ENCODE data around the gene HNRNPA3.

DNA sequence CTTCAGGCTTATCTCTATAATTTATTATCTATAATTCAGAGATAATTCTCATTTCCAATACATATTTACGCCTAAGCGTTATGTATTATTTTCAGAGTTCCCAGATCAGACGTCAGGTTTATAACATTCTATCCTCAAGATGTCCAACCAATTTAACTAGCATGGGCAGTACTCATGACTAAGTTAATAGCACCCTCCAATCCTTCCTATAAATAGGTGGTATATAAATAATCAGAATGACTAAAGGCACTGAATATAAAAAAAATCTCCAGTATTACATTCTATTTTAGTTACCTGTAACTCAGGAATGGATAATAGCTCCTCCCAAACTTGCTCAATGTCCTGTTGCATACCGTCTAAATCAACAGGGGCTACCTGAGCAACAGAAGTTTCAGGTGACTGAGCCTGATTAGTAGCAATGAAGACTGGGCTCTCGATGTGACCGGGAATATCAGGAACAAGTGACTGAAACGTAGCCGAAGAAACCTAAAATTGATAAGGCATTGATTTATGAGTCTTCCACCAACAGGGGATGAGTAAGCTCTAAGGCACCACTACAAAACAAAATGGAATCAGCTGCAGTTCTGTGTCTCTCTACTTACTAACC is 19.6 kb downstream of the HNRNPA3 start:
- TF ChIP-seq, protein P1, sequence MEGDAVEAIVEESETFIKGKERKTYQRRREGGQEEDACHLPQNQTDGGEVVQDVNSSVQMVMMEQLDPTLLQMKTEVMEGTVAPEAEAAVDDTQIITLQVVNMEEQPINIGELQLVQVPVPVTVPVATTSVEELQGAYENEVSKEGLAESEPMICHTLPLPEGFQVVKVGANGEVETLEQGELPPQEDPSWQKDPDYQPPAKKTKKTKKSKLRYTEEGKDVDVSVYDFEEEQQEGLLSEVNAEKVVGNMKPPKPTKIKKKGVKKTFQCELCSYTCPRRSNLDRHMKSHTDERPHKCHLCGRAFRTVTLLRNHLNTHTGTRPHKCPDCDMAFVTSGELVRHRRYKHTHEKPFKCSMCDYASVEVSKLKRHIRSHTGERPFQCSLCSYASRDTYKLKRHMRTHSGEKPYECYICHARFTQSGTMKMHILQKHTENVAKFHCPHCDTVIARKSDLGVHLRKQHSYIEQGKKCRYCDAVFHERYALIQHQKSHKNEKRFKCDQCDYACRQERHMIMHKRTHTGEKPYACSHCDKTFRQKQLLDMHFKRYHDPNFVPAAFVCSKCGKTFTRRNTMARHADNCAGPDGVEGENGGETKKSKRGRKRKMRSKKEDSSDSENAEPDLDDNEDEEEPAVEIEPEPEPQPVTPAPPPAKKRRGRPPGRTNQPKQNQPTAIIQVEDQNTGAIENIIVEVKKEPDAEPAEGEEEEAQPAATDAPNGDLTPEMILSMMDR (IDR thresholded peaks at IDR 0.05; ENCODE audit: poor library complexity, severe bottlenecking) = no peak
- TF ChIP-seq MXI1 (conservative IDR thresholded peaks at IDR 0.05; ENCODE audit: poor library complexity, severe bottlenecking) (no peak), EZH2 (IDR thresholded peaks at IDR 0.05; ENCODE audit: borderline replicate concordance, insufficient read depth, low read length, poor library complexity, severe bottlenecking) (no peak), SMC3 (conservative IDR thresholded peaks at IDR 0.05; ENCODE audit: poor library complexity) (no peak)
- TF ChIP-seq, protein P2, sequence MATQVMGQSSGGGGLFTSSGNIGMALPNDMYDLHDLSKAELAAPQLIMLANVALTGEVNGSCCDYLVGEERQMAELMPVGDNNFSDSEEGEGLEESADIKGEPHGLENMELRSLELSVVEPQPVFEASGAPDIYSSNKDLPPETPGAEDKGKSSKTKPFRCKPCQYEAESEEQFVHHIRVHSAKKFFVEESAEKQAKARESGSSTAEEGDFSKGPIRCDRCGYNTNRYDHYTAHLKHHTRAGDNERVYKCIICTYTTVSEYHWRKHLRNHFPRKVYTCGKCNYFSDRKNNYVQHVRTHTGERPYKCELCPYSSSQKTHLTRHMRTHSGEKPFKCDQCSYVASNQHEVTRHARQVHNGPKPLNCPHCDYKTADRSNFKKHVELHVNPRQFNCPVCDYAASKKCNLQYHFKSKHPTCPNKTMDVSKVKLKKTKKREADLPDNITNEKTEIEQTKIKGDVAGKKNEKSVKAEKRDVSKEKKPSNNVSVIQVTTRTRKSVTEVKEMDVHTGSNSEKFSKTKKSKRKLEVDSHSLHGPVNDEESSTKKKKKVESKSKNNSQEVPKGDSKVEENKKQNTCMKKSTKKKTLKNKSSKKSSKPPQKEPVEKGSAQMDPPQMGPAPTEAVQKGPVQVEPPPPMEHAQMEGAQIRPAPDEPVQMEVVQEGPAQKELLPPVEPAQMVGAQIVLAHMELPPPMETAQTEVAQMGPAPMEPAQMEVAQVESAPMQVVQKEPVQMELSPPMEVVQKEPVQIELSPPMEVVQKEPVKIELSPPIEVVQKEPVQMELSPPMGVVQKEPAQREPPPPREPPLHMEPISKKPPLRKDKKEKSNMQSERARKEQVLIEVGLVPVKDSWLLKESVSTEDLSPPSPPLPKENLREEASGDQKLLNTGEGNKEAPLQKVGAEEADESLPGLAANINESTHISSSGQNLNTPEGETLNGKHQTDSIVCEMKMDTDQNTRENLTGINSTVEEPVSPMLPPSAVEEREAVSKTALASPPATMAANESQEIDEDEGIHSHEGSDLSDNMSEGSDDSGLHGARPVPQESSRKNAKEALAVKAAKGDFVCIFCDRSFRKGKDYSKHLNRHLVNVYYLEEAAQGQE (IDR thresholded peaks at IDR 0.05; ENCODE audit: borderline replicate concordance) = no peak
